Activated CD8-positive, alpha-beta memory T cell treated with anti-CD3 and anti-CD28 coated beads, Interleukin-2, amount 10 ng/mL, durations not matched to agents 7 days and 5 days (primary cell): Measurements from ENCODE around the gene TMEM38A. TPM values are rescaled to one million over a fixed set of nuclear protein-coding genes. Genes with fewer than 3 reads are reported as not detected.

Source experiments
- total RNA-seq, 2 experiments: library from RNA; stranded (reverse); gene quantifications; one replicate each; pipeline ENCODE4 v1.2.3, GENCODE V29; 2021

Gene TMEM38A
- total RNA-seq, 2 experiments from 2014 or later = 0.87 to 0.88 TPM

Other genes starting within 250 kb of the TMEM38A start
- 10 to 100 TPM; 40.7 to 42.6 TPM for gene EPS15L1, start 189.2 kb upstream of the TMEM38A start, total RNA-seq
- gene CALR3, start 165.0 kb upstream of the TMEM38A start, total RNA-seq = not detected
- gene C19orf44, start 164.7 kb upstream of the TMEM38A start, total RNA-seq = 1 to 10 TPM; 3.5 to 3.6 TPM
- gene CHERP, start 118.7 kb upstream of the TMEM38A start, total RNA-seq = 10 to 100 TPM; 66.5 to 74.5 TPM
- gene SLC35E1, start 88.7 kb upstream of the TMEM38A start, total RNA-seq = 10 to 100 TPM; 46.2 to 46.3 TPM
- 10 to 100 TPM; 16.0 to 21.3 TPM for gene MED26, start 32.9 kb upstream of the TMEM38A start, total RNA-seq
- 10 to 100 TPM; 55.4 to 60.0 TPM for gene SMIM7, start 995 bp upstream of the TMEM38A start, total RNA-seq
- not detected for gene NWD1, start 58.7 kb downstream of the TMEM38A start, total RNA-seq
- gene SIN3B, start 168.3 kb downstream of the TMEM38A start, total RNA-seq = 10 to 100 TPM; 29.1 to 30.5 TPM
- gene F2RL3, start 227.9 kb downstream of the TMEM38A start, total RNA-seq = under 1 TPM; 0.12 to 0.59 TPM